ENCODE results near the gene TMEM178A. TPM values are rescaled to one million over a fixed set of nuclear protein-coding genes. Genes with fewer than 3 reads are reported as not detected.

TMEM178A gene
- total RNA-seq, result 1 to 10 TPM; 5.5 to 7.4 TPM
- 24.1 TPM for polyA plus RNA-seq (2013, experiment 1 of 2)
- polyA plus RNA-seq (2013, experiment 2 of 2), result 22.6 TPM
- long read RNA-seq, experiment 1, partial matches to known transcripts, result 1 of 2 reads
- long read RNA-seq, experiment 1, other reads (novel, unspliced or antisense), result 1 of 2 reads
- long read RNA-seq, experiment 2, partial matches to known transcripts, result 2 of 6 reads
- long read RNA-seq, experiment 2, other reads (novel, unspliced or antisense), result 1 of 6 reads
- long read RNA-seq, experiment 3, partial matches to known transcripts, result 0 of 2 reads
- long read RNA-seq, experiment 3, other reads (novel, unspliced or antisense), result 1 of 2 reads
- long read RNA-seq, experiment 4, result 0 reads

DNA sequence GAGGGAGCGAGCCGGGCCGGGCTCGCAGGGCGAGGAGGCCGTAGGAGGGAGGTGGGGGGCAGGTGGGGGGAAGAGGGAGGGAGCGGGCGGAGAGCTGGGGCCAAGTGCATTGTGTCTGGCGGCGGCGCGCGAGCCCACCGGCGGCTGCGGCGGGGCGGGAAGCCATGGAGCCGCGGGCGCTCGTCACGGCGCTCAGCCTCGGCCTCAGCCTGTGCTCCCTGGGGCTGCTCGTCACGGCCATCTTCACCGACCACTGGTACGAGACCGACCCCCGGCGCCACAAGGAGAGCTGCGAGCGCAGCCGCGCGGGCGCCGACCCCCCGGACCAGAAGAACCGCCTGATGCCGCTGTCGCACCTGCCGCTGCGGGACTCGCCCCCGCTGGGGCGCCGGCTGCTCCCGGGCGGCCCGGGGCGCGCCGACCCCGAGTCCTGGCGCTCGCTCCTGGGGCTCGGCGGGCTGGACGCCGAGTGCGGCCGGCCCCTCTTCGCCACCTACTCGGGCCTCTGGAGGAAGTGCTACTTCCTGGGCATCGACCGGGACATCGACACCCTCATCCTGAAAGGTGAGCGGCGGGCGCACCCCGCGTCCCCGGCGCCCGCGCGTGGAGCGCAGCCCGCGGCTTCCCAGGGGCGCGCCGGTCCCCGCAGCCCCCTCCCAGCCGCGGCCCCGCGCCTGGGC is at the start of gene TMEM178A:
Gene TMEM178A, plus strand, starts transcription at position 107 of the 680 bp plus-strand sequence. Its CDS starts 58 bp downstream, at position 165.
- no peaks in the 10 kb centered on the region for H3K9me3 Mint-ChIP-seq
- H3K4me3 Mint-ChIP-seq, result peak within 1 kb of the TSS; percentile 84
- Histone ChIP-seq H3K27me3 (ENCODE audit: control insufficient read depth, insufficient read depth, low read length, poor library complexity, severe bottlenecking) (peaks cover 50% of the 10 kb centered on the region), H3K4me3 (ENCODE audit: low read length) (peak within 1 kb of the TSS; percentile 85), H3K27ac (ENCODE audit: low read depth, low read length) (peak within 1 kb of the TSS; percentile 69), H3K9ac (ENCODE audit: extremely low read depth, low read length, poor library complexity, severe bottlenecking) (peak within 1 kb of the TSS; percentile 18), H3K9me3 (ENCODE audit: control insufficient read depth, low read length) (no peaks in the 10 kb centered on the region), H3K36me3 (ENCODE audit: control insufficient read depth, insufficient read depth, low read length) (no peaks in the 10 kb centered on the region), H3K4me1 (ENCODE audit: control insufficient read depth, insufficient read depth, low read length) (no peaks in the 10 kb centered on the region)
- peak; percentile 81 for DNase-seq
- peaks cover 11% of the 10 kb centered on the region for H3K4me1 Mint-ChIP-seq
- 0% methylated on average over 5 to 90 of the region's 90 CpGs for WGBS, 2 experiments (ENCODE audit: insufficient coverage in 1 of 2, insufficient read length in 1 of 2)
- peak within 1 kb of the TSS; percentile 89 for H3K27ac Mint-ChIP-seq
- no peaks in the 10 kb centered on the region for H3K36me3 Mint-ChIP-seq (ENCODE audit: low read depth)
- peaks cover 62% of the 10 kb centered on the region for H3K27me3 Mint-ChIP-seq (ENCODE audit: insufficient read depth)
- no peak for TF ChIP-seq CTCF (conservative IDR thresholded peaks at IDR 0.05)

GRCh38 chr2:39618236-39618635 is 47.5 kb upstream of the TMEM178A start:
- Histone ChIP-seq H3K9ac (ENCODE audit: extremely low read depth, low read length, poor library complexity, severe bottlenecking) (no peak overlapping the region), H3K27ac (ENCODE audit: low read depth, low read length) (no peak overlapping the region), H3K4me1 (ENCODE audit: control insufficient read depth, insufficient read depth, low read length) (peaks cover 5% of the 10 kb centered on the region), H3K36me3 (ENCODE audit: control insufficient read depth, insufficient read depth, low read length) (no peaks in the 10 kb centered on the region), H3K9me3 (ENCODE audit: control insufficient read depth, low read length) (no peaks in the 10 kb centered on the region), H3K4me3 (ENCODE audit: low read length) (no peak overlapping the region), H3K27me3 (ENCODE audit: control insufficient read depth, insufficient read depth, low read length, poor library complexity, severe bottlenecking) (peaks cover 7% of the 10 kb centered on the region)
- H3K36me3 Mint-ChIP-seq (ENCODE audit: low read depth), result no peaks in the 10 kb centered on the region
- no peaks in the 10 kb centered on the region for H3K9me3 Mint-ChIP-seq
- TF ChIP-seq CTCF (conservative IDR thresholded peaks at IDR 0.05), result no peak
- DNase-seq, result no peak
- no peak overlapping the region for H3K27ac Mint-ChIP-seq
- H3K4me1 Mint-ChIP-seq, result peaks cover 9% of the 10 kb centered on the region
- no peak overlapping the region for H3K4me3 Mint-ChIP-seq
- WGBS, 2 experiments (ENCODE audit: insufficient coverage in 1 of 2, insufficient read length in 1 of 2), result 100% methylated on average over 1 of the region's 1 CpG; no CpG with 5 or more reads in 1 of the 2 experiments
- H3K27me3 Mint-ChIP-seq (ENCODE audit: insufficient read depth), result no peaks in the 10 kb centered on the region

- peaks cover 7% of the 10 kb centered on the region for H3K27me3 ChIP-seq (ENCODE audit: control insufficient read depth, insufficient read depth, low read length, poor library complexity, severe bottlenecking)
- H3K9me3 ChIP-seq (ENCODE audit: control insufficient read depth, low read length), result no peaks in the 10 kb centered on the region
- 78 to 93% methylated on average over 2 of the region's 2 CpGs for WGBS, 2 experiments (ENCODE audit: insufficient coverage in 1 of 2, insufficient read length in 1 of 2)
- H3K4me1 ChIP-seq (ENCODE audit: control insufficient read depth, insufficient read depth, low read length), result peaks cover 5% of the 10 kb centered on the region
- Mint-ChIP-seq H3K9me3 (no peaks in the 10 kb centered on the region), H3K27ac (no peak overlapping the region), H3K36me3 (ENCODE audit: low read depth) (no peaks in the 10 kb centered on the region), H3K4me1 (peaks cover 9% of the 10 kb centered on the region), H3K27me3 (ENCODE audit: insufficient read depth) (no peaks in the 10 kb centered on the region), H3K4me3 (no peak overlapping the region)
- no peaks in the 10 kb centered on the region for H3K36me3 ChIP-seq (ENCODE audit: control insufficient read depth, insufficient read depth, low read length)
- no peak for DNase-seq
- no peak overlapping the region for H3K4me3 ChIP-seq (ENCODE audit: low read length)
- H3K27ac ChIP-seq (ENCODE audit: low read depth, low read length), result no peak overlapping the region
- no peak overlapping the region for H3K9ac ChIP-seq (ENCODE audit: extremely low read depth, low read length, poor library complexity, severe bottlenecking)
- no peak for TF ChIP-seq CTCF (conservative IDR thresholded peaks at IDR 0.05)
These were observed 47.0 kb upstream of the TMEM178A start for GRCh38 chr2:39618736-39619135.

All from endodermal cell (in vitro differentiated cells).